GM18499 (cell line): ENCODE data around the gene KNDC1.

ENCODE experiments used
- ATAC-seq: cut with Tn5 transposase; IDR thresholded peaks from one replicate; pipeline ENCODE4 v1.9.1; 2021; ENCODE audit warnings: moderate number of reproducible peaks; ENCODE audit not compliant: insufficient read depth, unreplicated experiment

The KNDC1 gene

GRCh38 chr10:133187091-133187905 is 27.3 kb downstream of the KNDC1 start:
- ATAC-seq: no peak

DNA sequence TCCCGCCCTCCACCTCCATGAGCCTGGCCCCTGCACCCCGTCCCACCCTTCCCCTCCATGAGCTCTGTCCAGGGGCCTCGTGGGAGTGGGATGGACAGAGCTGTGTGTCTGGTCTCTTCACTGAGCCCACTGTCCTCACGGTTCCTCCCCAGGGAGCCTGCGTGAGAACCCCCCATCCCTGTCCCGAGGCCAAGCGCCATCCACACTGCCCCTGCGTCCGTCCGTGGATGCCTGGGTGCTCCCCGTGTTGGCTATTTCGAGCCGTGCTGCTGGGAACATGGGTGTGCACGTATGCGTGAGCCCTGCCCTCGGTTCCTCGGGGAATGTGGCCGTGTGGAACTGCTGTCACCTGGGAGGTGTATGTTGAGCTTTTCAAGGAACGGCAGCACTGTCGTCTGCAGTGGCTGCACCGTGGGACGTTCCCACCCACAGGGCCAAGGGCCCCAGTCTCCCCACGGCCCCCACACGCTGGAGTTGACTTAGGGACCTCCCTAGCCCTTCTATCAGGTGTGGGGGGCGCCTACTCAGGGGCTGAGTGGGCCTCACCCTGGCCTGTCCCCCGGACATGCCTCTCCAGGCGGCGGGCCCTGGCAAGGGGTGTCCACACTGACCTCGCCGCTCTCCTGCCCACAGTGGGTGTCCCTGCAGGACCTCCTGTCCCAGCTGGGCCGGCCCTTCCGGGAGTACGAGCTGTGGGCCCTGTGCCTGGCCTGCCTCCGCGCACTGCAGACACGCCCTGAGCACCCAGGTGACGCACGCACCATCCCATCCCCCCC is 28.1 kb downstream of the KNDC1 start:
- ATAC-seq: no peak

- no peak for ATAC-seq
Measured at GRCh38 chr10:133189256-133189655, 29.2 kb downstream of the KNDC1 start.

DNA sequence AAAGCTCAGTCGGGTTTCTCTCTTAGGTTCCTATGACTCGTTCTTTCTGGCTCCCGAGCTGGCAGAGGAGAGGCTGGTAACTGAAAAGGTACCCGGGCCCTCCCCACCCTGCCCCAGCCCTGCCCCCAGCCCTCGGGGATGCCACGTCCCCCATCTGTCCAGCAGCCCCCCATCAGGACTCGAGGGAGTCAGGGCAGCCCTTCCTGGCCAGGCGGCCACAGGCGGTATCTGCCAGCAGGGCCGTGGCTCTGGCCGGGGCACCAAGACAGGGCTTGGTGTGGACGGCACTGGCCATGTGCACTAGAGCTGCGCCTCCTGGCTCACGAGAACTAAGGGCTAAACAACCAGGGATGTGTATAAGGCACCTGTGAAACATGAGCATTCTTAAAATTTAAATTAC is 29.7 kb downstream of the KNDC1 start:
- ATAC-seq: no peak

DNA sequence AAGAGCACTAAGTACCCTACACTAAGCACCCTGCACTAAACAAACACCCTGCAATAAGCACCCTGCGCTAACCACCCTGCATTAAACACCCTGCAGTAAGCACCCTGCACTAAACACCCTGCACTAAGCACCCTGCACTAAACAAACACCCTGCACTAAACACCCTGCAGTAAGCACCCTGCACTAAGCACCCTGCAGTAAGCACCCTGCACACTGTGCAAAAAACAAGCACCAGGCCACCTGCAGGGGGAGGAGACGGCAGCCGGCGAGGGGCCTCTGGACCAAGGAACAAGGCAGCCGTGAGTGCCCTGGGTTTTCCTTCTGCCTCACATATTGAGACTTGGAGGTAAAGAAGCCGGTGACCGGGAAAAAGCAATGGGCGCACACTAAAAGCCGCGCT is 30.2 kb downstream of the KNDC1 start:
- no peak for ATAC-seq

- no peak for ATAC-seq
Measured at GRCh38 chr10:133191651-133192050, 31.6 kb downstream of the KNDC1 start.

- ATAC-seq: no peak
Measured at GRCh38 chr10:133194151-133194550, 34.1 kb downstream of the KNDC1 start.

- no peak for ATAC-seq
Measured at GRCh38 chr10:133195096-133195495, 35.1 kb downstream of the KNDC1 start.

- no peak for ATAC-seq
Measured at GRCh38 chr10:133195611-133196010, 35.6 kb downstream of the KNDC1 start.

- ATAC-seq: no peak
Measured at GRCh38 chr10:133196221-133196915, 36.3 kb downstream of the KNDC1 start.

GRCh38 chr10:133196936-133197758 is 37.1 kb downstream of the KNDC1 start:
- no peak for ATAC-seq

DNA sequence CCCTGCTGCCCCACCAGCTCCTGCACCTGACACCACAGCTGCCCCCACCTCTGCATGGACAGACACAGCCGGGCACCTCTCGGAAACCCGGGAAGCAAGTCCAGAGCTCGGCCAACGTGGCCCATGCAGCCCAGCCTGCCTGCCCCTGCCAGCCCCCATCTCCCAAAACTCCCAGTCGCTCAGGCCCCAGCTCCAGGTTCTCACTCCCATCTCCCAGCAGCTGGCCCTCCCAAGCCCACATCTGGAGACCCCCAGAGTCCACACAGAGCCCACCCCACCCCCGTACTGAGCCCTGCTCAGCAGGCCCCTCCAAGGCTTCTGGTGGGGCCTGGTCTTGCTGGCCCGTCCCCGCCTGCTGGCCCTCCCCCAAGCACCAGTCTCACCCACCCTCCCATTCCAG is 37.8 kb downstream of the KNDC1 start:
- no peak for ATAC-seq

- no peak for ATAC-seq
Measured at GRCh38 chr10:133198206-133198605, 38.2 kb downstream of the KNDC1 start.

DNA sequence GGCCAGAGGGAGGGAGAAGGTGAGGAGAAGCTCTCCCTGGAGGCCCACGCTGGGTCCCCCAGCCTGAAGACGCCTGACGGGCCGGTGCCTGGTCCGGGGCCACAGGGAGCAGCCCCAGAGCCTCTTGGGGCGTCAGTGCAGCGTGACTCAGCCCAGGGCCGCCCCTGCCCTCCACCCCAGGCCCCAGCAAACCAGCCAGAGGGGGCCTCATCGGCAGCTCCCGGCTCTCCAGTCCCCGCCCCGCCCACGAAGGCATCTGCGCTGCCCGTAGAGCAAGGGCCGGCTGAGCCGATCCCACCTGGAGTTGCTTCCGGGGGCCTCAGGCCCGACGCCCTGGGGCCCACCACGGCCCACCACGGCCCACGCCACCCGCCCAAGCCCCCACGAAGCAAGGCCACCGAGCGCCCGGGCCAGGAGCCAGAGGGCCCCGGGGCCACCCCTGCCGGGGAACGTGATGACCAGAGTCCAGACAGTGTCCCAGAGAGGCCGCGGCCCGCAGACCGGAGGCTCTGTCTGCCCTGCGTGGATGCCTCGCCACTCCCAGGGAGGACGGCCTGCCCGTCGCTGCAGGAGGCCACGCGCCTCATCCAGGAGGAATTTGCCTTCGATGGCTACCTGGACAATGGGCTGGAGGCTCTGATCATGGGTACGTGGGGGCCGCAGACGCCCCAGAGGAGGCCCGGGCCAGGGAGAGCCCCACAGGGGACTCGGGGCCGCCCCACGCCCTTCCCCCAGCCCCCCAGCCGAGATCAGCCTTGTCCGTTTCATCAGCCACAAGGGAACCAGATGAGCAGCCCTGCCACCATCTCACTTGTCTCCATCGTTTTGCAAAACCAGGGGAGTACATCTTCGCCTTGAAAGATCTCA is 38.8 kb downstream of the KNDC1 start:
- ATAC-seq: no peak

GRCh38 chr10:133199488-133199885 is 39.5 kb downstream of the KNDC1 start:
- no peak for ATAC-seq

GRCh38 chr10:133199992-133200611 is 40.1 kb downstream of the KNDC1 start:
- ATAC-seq: no peak

GRCh38 chr10:133200621-133201031 is 40.6 kb downstream of the KNDC1 start:
- no peak for ATAC-seq

- ATAC-seq: no peak
Measured at GRCh38 chr10:133201151-133201947, 41.3 kb downstream of the KNDC1 start.
